ENCODE measurements around the gene RPS6KB2.
"Not testable (repeated sequence)": the region's sequence is repeated elsewhere in the genome, so short reads cannot be mapped to it uniquely, and the experiment has no call there.

The RPS6KB2 gene

GRCh38 chr11:67397986-67398660, 30.2 kb upstream of the RPS6KB2 start:
- DNase-seq: no peak

GRCh38 chr11:67398661-67399563, 29.4 kb upstream of the RPS6KB2 start:
- no peak for DNase-seq

GRCh38 chr11:67400251-67400941, 27.9 kb upstream of the RPS6KB2 start:
- no peak for DNase-seq

GRCh38 chr11:67400942-67401494, 27.3 kb upstream of the RPS6KB2 start:
- DNase-seq: no peak

- DNase-seq: peak; percentile 90
These were observed 26.7 kb upstream of the RPS6KB2 start, which contains the start of gene PPP1CA for GRCh38 chr11:67401495-67402191. Gene PPP1CA (minus strand): TSS chr11:67401858. CDS start chr11:67401782, 76 bp downstream.

- not testable (repeated sequence) for DNase-seq
These were observed 26.0 kb upstream of the RPS6KB2 start for GRCh38 chr11:67402192-67402839.

- DNase-seq: not testable (repeated sequence)
These were observed 25.2 kb upstream of the RPS6KB2 start for GRCh38 chr11:67403085-67403484.

GRCh38 chr11:67404515-67405195, 23.6 kb upstream of the RPS6KB2 start:
- peak; percentile 50 for DNase-seq

- no peak for DNase-seq
These were observed 23.1 kb upstream of the RPS6KB2 start for GRCh38 chr11:67405196-67405567.

- no peak for DNase-seq
These were observed 22.5 kb upstream of the RPS6KB2 start for GRCh38 chr11:67405688-67406339.

GRCh38 chr11:67406420-67406968, 21.8 kb upstream of the RPS6KB2 start:
- no peak for DNase-seq

- no peak for DNase-seq
These were observed 21.2 kb upstream of the RPS6KB2 start for GRCh38 chr11:67406969-67407687.

- DNase-seq: no peak
These were observed 20.6 kb upstream of the RPS6KB2 start for GRCh38 chr11:67407688-67408163.

GRCh38 chr11:67408437-67409200, 19.7 kb upstream of the RPS6KB2 start:
- DNase-seq: no peak

GRCh38 chr11:67409261-67409666, 19.0 kb upstream of the RPS6KB2 start:
- DNase-seq: no peak

- DNase-seq: no peak
These were observed 18.4 kb upstream of the RPS6KB2 start for GRCh38 chr11:67409781-67410368.

- no peak for DNase-seq
These were observed 17.9 kb upstream of the RPS6KB2 start for GRCh38 chr11:67410369-67410831.
